ENCODE data around the gene FAM25G.
"Not testable (repeated sequence)": the region's sequence is repeated elsewhere in the genome, so short reads cannot be mapped to it uniquely, and the experiment has no call there.

- not testable (repeated sequence) for TF ChIP-seq CTCF (IDR thresholded peaks at IDR 0.05; ENCODE audit: control extremely low read depth in 1 of 3, insufficient read depth in 1 of 3, low read depth in 1 of 3, low read length in 3 of 3); RAD21 (IDR thresholded peaks at IDR 0.05 in 1 of 2, conservative IDR thresholded peaks at IDR 0.05 in 1 of 2; ENCODE audit: low read depth in 2 of 2, low read length in 2 of 2); MAX (IDR thresholded peaks at IDR 0.05); EZH2 (IDR thresholded peaks at IDR 0.05; ENCODE audit: low read depth, low read length, severe bottlenecking); TCF12 (IDR thresholded peaks at IDR 0.05; ENCODE audit: low read depth, low read length); YY1 (IDR thresholded peaks at IDR 0.05; ENCODE audit: low read depth, low read length); CBX5 (IDR thresholded peaks at IDR 0.05; ENCODE audit: low read depth, low read length); EP300 (IDR thresholded peaks at IDR 0.05; ENCODE audit: borderline replicate concordance in 1 of 2, low read depth in 2 of 2, low read length in 2 of 2); PHF8 (conservative IDR thresholded peaks at IDR 0.05; ENCODE audit: low read depth, low read length)
Observed at GRCh38 chr10:47472072-47472471, 19.4 kb downstream of the FAM25G start.
